RWPE1 (cell line): Measurements from ENCODE around the gene HDAC7.

Source experiments
- CTCF ChIA-PET: fragments of 350-600 bp; sonication (Branson Sonifier 250); formaldehyde crosslinking; extraction: SDS; loops from one replicate; lab custom pipeline; 2021; lab: Yijun Ruan, JAX
- POLR2A ChIA-PET: fragments of 400-600 bp; formaldehyde crosslinking; extraction: SDS; loops from one replicate; lab custom pipeline; 2020; ENCODE audit warnings: antibody characterized with exemption; ENCODE audit not compliant: low non-redundant PET; lab: Yijun Ruan, JAX
- DNase-seq: peaks from one replicate; pipeline ENCODE4 v3.0.0; 2012; ENCODE audit warnings: low spot score
- H3K27ac ChIP-seq: fragments of 450-650 bp; 2 replicates; pipeline ENCODE4 v1.5.1; 2017
- TF ChIP-seq, protein P1 (sequence below): fragments of 450-650 bp; conservative IDR thresholded peaks from 2 replicates; pipeline ENCODE4 v1.5.1; 2017; ENCODE audit warnings: low read depth, mild to moderate bottlenecking

Gene HDAC7

GRCh38 chr12:47819896-47820630 lies at the start of gene HDAC7:
Gene HDAC7, minus strand, starts transcription at chr12:47819903. Its CDS starts 118 bp downstream, at chr12:47819785.
- DNase-seq: peak; percentile 88
- CTCF ChIA-PET: interaction anchor here (0.6 to 2.1 kb wide), 4 partner anchors 12 to 93 kb away, joined by 3 to 10 read pairs (median 4); no protein-coding TSS in a partner anchor
- H3K27ac ChIP-seq: peak within 1 kb of the TSS; percentile 99
- TF ChIP-seq, protein P1, sequence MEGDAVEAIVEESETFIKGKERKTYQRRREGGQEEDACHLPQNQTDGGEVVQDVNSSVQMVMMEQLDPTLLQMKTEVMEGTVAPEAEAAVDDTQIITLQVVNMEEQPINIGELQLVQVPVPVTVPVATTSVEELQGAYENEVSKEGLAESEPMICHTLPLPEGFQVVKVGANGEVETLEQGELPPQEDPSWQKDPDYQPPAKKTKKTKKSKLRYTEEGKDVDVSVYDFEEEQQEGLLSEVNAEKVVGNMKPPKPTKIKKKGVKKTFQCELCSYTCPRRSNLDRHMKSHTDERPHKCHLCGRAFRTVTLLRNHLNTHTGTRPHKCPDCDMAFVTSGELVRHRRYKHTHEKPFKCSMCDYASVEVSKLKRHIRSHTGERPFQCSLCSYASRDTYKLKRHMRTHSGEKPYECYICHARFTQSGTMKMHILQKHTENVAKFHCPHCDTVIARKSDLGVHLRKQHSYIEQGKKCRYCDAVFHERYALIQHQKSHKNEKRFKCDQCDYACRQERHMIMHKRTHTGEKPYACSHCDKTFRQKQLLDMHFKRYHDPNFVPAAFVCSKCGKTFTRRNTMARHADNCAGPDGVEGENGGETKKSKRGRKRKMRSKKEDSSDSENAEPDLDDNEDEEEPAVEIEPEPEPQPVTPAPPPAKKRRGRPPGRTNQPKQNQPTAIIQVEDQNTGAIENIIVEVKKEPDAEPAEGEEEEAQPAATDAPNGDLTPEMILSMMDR: no peak
- POLR2A ChIA-PET: interaction anchor here (1.4 kb wide), 1 partner anchor 9 kb away, joined by 5 read pairs; no protein-coding TSS in a partner anchor

DNA sequence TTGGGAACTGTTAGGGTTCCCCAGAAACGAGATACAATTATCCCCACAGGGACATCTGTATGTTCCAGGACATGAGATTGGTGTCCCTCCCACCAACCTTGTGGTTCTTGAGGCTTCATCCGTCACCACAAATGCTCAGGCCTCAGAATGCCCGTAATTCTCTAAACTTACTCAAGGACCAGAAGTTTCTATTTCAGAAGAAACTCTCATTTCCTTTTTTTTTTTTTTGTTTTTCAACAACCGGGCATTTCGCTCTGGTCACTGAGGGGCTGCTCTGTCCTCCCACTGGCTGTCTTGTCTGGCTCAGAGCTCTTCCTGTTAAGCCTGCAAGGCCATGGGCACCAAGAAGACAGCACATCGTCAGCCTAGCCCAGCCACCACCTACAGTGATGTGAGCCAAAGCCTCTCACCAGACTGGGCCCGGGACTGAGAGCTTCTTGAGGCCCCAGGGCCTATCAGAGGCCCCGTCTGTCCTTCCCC lies 48.9 kb upstream of the HDAC7 start:
- no peak for DNase-seq
- CTCF ChIA-PET: no interaction called here
- peak overlapping the region; percentile 63 for H3K27ac ChIP-seq
- POLR2A ChIA-PET: no interaction called here
- TF ChIP-seq, protein P1: no peak

GRCh38 chr12:47868041-47868440 lies 48.3 kb upstream of the HDAC7 start:
- H3K27ac ChIP-seq: peak overlapping the region; percentile 63
- ChIA-PET CTCF (no interaction called here), POLR2A (no interaction called here)
- no peak for DNase-seq
- TF ChIP-seq, protein P1: no peak

DNA sequence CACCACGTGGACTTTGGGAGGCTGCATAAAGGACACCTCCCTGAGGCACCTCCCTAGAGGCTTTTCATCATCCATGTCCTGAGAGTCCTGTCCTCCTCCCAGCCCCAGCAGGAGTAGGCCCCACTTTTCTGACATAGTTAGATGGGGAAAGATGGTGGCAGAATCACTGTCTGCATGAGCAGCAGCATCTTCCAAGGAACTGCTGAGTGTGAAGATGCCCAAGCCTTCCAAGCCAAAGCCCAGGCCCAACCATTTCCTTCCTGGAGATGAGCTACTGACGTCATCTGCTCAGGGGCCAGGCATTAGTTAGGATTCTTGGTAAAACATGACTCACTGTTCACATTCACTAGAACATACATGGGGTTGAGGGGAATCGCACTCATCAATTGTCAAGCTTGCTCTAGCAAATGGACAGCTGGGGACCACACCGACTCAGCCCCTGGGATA lies 47.8 kb upstream of the HDAC7 start:
- POLR2A ChIA-PET: no interaction called here
- CTCF ChIA-PET: interaction anchor here (0.6 kb wide), 1 partner anchor 163 kb away, joined by 3 read pairs; no protein-coding TSS in a partner anchor
- peak overlapping the region; percentile 63 for H3K27ac ChIP-seq
- DNase-seq: peak; percentile 70
- TF ChIP-seq, protein P1: no peak

DNA sequence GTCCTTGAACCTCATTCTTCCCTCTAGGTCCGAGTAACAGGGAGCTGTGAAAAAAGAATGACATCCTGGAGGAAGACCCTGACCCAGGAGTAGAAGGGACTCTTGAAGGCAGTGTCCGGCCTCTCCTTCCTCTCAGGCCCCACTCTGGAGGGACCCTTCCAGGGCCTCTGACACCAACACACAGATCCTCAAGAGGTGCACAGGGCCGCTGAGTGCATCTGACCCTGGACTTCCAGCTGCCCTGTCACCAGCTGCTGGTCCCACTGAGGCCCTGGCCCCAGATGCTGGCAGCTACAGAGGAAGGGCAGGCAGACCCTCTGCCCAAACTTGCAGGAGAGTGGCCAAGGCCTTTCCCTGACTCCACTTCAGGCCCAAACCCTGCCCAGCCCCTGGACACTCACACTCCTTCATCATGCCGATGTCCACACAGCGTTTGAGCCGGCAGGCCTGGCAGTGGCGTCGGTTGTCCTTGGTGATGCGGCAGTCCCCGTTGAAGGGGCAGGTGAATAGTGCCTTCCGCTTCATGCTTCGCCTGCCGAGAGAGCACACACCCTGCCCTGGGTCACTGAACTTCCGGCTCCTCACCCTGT lies 45.0 kb upstream of the HDAC7 start:
- TF ChIP-seq, protein P1: no peak
- CTCF ChIA-PET: no interaction called here
- no peak for DNase-seq
- POLR2A ChIA-PET: no interaction called here
- peak overlapping the region; percentile 92 for H3K27ac ChIP-seq

GRCh38 chr12:47863985-47864384 lies 44.3 kb upstream of the HDAC7 start:
- H3K27ac ChIP-seq: peak overlapping the region; percentile 92
- ChIA-PET POLR2A (no interaction called here), CTCF (interaction anchor here (0.6 kb wide), 1 partner anchor 221 kb away, joined by 3 read pairs; no protein-coding TSS in a partner anchor)
- TF ChIP-seq, protein P1: no peak
- peak; percentile 41 for DNase-seq
